GM19468 (cell line): ENCODE measurements around the gene HAUS2.
A peak's percentile ranks its signal among the peaks of the same experiment; 100 is the strongest.
"Not testable (repeated sequence)": the region's sequence is repeated elsewhere in the genome, so short reads cannot be mapped to it uniquely, and the experiment has no call there.

Experiments used
- ATAC-seq: cut with Tn5 transposase; IDR thresholded peaks from one replicate; pipeline ENCODE4 v1.9.1; 2021; ENCODE audit warnings: mild to moderate bottlenecking, moderate library complexity, moderate number of reproducible peaks; ENCODE audit not compliant: unreplicated experiment; ENCODE audit errors: extremely low read depth

Gene HAUS2

GRCh38 chr15:42575188-42576039, 26.8 kb downstream of the HAUS2 start, which contains the start of gene STARD9:
Gene STARD9, plus strand, starts transcription at chr15:42575606. Its CDS starts 110 bp downstream, at chr15:42575716.
- ATAC-seq, result peak; percentile 93

- ATAC-seq, result no peak
Measured at GRCh38 chr15:42576040-42576594, 27.5 kb downstream of the HAUS2 start.

- no peak for ATAC-seq
Measured at GRCh38 chr15:42576776-42577175, 28.1 kb downstream of the HAUS2 start.

- no peak for ATAC-seq
Measured at GRCh38 chr15:42577514-42578031, 28.9 kb downstream of the HAUS2 start.

DNA sequence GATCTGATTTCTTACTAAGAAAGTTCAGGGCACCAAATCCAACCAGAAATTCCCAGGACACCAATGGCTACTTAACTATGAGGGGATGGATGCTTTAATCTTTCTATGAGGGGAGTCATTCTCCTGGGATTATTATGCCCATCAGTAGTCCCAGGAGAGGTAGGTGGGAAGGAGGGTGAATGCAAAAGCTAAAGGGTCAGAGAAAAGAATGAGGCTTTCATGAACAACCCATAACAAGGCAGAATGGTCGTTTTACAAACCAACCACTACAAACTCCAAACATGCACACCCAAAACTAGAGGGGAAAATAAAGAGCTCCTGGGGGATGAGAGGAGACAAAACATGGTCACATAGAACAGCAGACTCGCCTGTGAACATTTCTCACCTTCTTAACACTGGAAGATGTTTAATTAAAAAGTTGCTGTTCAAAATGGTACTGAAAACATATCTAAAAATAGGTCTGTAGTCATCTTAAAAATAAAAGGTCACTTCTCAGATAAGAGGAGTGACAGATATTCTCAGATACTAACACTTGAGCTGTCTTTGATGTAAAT, 30.4 kb downstream of the HAUS2 start:
- no peak for ATAC-seq

DNA sequence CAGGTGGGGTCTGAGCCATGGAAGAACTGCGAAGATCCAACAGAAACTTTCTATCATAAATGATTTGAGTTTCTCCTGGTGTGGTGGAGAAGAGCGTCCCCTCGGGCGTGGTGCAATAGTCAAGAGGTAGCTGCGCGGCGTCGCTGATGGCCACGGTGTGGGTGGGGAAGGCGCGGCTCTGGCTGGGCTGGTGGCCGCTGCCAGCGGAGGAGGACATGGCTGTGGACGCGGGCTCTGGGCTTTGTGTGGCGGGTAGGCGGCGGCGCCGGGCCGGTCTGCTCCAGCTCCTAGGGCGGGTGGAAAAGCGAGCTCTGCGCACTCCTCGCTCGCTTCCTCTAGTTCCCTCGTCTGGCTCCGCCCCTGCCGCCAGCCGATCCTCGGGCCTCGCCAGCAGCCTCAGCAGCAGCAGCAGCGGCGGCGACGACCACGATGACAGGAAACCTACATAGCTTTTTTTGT, 32.7 kb downstream of the HAUS2 start:
- ATAC-seq, result peak; percentile 55

- ATAC-seq, result no peak
Measured at GRCh38 chr15:42582569-42583375, 34.1 kb downstream of the HAUS2 start.

GRCh38 chr15:42584031-42584765, 35.6 kb downstream of the HAUS2 start:
- no peak for ATAC-seq

- no peak for ATAC-seq
Measured at GRCh38 chr15:42590619-42591237, 42.1 kb downstream of the HAUS2 start.

DNA sequence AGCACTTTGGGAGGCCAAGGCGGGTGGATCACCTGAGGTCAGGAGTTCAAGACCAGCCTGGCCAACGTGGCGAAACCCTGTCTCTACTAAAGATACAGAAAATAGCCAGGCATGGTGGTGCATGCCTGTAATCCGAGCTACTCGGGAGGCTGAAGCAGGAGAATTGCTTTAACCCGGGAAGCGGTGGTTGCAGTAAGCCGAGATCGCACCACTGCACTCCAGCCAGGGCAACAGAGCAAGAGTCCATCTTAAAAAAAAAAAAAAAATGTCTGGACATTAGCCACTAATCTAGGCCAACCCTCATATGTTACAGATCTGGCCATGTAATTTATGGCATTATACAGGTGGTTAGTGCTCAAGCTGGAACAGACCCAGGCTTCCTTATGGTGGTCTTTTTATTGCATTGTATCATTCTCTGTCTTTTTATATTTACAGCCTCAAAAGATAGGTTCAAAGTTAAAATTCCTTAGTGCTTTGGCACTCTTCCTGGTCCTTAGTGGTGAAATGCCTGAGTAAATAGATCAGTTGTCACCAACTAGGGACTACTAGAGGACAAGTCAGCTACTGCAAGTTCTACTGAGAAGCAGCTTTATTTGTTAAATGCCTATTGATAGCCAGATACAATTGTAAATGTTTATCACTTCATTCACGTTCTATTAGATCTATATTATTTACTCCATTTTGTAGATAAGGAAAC, 42.7 kb downstream of the HAUS2 start:
- no peak for ATAC-seq

- no peak for ATAC-seq
Measured at GRCh38 chr15:42592716-42593115, 44.1 kb downstream of the HAUS2 start.

DNA sequence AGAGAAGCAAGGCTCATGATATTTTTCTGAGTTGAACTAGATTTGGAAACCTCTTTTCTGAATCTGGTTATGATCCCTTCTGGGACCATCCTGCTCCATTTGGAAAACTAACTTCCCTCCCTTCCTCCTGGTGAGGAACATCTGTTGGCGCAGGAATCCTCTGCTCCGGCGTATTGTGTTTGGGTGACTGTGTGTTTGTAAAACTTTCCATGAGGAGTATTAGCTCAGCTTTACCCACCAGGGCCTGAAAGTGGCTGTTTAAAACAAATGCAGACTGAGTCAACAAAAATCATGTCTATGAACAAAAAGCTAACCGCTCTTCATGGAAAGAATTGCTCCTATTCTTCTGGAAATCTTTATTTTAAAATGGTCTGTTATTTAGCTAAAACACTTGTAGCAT, 44.5 kb downstream of the HAUS2 start:
- ATAC-seq, result no peak

GRCh38 chr15:42594095-42594494, 45.5 kb downstream of the HAUS2 start:
- no peak for ATAC-seq

GRCh38 chr15:42595626-42596240, 47.1 kb downstream of the HAUS2 start:
- ATAC-seq, result no peak

GRCh38 chr15:42601316-42601715, 52.7 kb downstream of the HAUS2 start:
- ATAC-seq, result not testable (repeated sequence)

DNA sequence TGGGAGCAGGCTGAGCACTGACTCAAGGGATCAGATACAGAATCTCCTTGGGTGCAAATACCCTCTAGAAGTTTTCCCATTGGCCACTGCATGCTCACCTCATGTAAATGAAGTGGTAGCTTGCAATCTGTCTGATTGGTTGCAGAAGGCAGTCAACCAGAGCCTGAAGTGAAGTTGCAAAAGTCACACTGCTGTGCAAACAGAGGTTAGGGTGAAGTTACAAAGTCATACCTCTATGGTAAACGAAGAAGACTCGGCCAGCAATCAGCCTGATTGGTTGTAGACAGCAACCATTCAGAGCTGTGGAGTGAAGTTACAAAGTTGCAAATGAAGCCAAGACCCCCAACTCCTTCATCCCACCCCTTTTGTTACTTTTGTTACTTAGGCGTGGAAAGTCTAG, 53.9 kb downstream of the HAUS2 start:
- ATAC-seq, result no peak

- ATAC-seq, result no peak
Measured at GRCh38 chr15:42603978-42604377, 55.3 kb downstream of the HAUS2 start.
